ENCODE data around the gene MAP3K14. TPM values are rescaled to one million over a fixed set of nuclear protein-coding genes. Genes with fewer than 3 reads are reported as not detected.

Gene MAP3K14
- total RNA-seq = 1.5 and 3.4 TPM in 2 replicates

DNA sequence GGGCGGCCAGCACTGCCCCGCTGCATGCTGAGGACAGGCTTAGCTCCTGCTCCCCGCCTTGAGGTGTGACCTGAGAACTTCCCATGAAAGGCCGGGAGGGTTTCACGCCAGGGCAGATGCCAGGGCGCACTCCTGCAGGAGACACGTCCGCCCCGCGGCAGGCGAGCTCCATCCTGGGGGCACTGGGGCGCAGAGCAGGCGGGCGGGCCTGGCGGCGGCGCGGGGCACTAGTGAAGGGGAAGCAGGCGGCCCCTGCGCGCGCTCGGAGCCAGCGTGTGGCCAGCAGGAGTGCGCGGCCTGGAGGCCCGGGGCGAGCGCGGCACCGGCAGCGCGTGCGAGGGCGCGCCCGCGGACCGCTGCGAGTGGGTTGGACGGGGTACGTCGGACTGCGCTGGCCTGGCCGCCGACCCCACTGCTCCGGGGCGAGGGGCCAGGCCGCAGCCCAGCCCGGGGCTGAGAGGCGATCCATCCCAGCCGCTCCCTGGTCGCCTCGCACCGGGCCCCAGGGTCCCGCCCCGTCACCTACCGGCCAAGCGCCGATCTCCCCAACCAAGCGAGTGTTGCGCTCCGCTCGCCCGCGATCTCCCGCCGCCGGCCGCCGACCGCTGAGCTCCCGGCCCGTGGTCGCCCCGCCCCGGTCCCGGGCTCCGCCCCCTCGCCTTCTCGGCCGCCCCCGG lies at the start of gene MAP3K14:
Gene MAP3K14, minus strand, starts transcription at position 587 of the 677 bp plus-strand sequence. CDS start 26,275 bp downstream, outside the sequence.

GRCh38 chr17:45261577-45262515 lies 55.0 kb downstream of the MAP3K14 start, which contains the start of gene SPATA32:
TSS of gene SPATA32 (minus strand) at chr17:45262094. CDS start at chr17:45262016, 78 bp downstream.

GRCh38 chr17:45221081-45222013 lies 95.5 kb downstream of the MAP3K14 start, which contains the start of gene FMNL1:
TSS of gene FMNL1 (plus strand) at chr17:45221885. CDS start at chr17:45222125, 240 bp downstream.

Other genes starting within 250 kb of the MAP3K14 start
- gene PLCD3, start 184.5 kb downstream of the MAP3K14 start, total RNA-seq = 49.9 and 55.8 TPM in 2 replicates
- 3.5 and 5.0 TPM in 2 replicates for gene ACBD4, start 181.3 kb downstream of the MAP3K14 start, total RNA-seq
- 9.8 and 10.5 TPM in 2 replicates for gene HEXIM1, start 168.5 kb downstream of the MAP3K14 start, total RNA-seq
- 2.4 and 4.2 TPM in 2 replicates for gene HEXIM2, start 155.1 kb downstream of the MAP3K14 start, total RNA-seq
- gene FMNL1, start 95.1 kb downstream of the MAP3K14 start, total RNA-seq = 1.9 and 2.7 TPM in 2 replicates
- not detected in 2 replicates for gene SPATA32, start 54.9 kb downstream of the MAP3K14 start, total RNA-seq
- 0.59 and 2.7 TPM in 2 replicates for gene ARHGAP27, start 115.8 kb upstream of the MAP3K14 start, total RNA-seq
- gene PLEKHM1, start 173.7 kb upstream of the MAP3K14 start, total RNA-seq = 21.1 and 30.1 TPM in 2 replicates